DND-41 (cell line): ENCODE data around the gene THSD4.

Source experiments
- CTCF ChIP-seq: IDR thresholded peaks from 2 replicates; pipeline ENCODE4 v1.5.1; 2012; ENCODE audit warnings: borderline replicate concordance, low read length, moderate library complexity, mild to moderate bottlenecking; ENCODE audit not compliant: poor library complexity, severe bottlenecking; ENCODE audit errors: extremely low read depth
- EZH2 ChIP-seq: IDR thresholded peaks from 3 replicates; pipeline ENCODE4 v1.6.1; 2012; ENCODE audit warnings: borderline replicate concordance, low read depth, mild to moderate bottlenecking, moderate library complexity, low read length, inconsistent platforms; ENCODE audit not compliant: severe bottlenecking

- TF ChIP-seq CTCF (no peak), EZH2 (no peak)
Observed at GRCh38 chr15:71111950-71112349, 3.3 kb upstream of the THSD4 start.
